ENCODE data around the gene GABPB2. TPM values are rescaled to one million over a fixed set of nuclear protein-coding genes. Genes with fewer than 3 reads are reported as not detected.

GABPB2 gene
- total and polyA plus RNA-seq, 8 donors, result 3.7 to 8.7 (median 5.4) TPM

DNA sequence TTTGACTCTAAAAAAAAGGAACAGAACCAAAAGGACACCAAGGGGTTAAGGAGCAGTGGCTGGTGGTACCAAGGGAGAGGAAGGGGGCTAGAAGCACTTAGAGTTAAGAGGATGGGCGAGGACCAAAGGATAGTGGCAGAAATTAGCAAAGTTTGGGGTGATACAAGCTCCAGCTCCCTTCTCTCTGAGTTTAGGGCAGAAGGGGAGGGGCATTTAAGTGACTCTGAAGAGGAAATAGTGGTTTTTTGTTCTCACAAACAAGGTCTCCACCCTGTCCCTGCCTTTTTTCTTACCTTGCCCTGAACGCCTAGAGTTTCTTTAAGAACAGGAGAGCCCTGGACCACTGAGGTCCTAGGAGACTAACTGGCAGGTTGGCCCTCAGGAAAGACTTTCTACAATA, 14.4 kb upstream of the GABPB2 start:
- no peak for FAIRE-seq
- WGBS, 2 donors, result 50 to 56% methylated on average over 2 of the region's 2 CpGs
- peaks cover 0 to 36% (median 12%) of the 10 kb centered on the region in 3 donors for H3K36me3 ChIP-seq
- TF ChIP-seq, protein P1, sequence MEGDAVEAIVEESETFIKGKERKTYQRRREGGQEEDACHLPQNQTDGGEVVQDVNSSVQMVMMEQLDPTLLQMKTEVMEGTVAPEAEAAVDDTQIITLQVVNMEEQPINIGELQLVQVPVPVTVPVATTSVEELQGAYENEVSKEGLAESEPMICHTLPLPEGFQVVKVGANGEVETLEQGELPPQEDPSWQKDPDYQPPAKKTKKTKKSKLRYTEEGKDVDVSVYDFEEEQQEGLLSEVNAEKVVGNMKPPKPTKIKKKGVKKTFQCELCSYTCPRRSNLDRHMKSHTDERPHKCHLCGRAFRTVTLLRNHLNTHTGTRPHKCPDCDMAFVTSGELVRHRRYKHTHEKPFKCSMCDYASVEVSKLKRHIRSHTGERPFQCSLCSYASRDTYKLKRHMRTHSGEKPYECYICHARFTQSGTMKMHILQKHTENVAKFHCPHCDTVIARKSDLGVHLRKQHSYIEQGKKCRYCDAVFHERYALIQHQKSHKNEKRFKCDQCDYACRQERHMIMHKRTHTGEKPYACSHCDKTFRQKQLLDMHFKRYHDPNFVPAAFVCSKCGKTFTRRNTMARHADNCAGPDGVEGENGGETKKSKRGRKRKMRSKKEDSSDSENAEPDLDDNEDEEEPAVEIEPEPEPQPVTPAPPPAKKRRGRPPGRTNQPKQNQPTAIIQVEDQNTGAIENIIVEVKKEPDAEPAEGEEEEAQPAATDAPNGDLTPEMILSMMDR (IDR thresholded peaks at IDR 0.05), result no peak
- intact Hi-C loops (cut with DNase I), result no loop called here
- no peaks in the 10 kb centered on the region for H3K9me3 ChIP-seq
- H3K27me3 ChIP-seq, result no peaks in the 10 kb centered on the region
- ATAC-seq, result no peak
- peaks cover 13 to 19% (median 14%) of the 10 kb centered on the region in 3 donors for H3K4me1 ChIP-seq
- DNase-seq, result no peak
- peak overlapping the region in 2 of 4 donors; percentile 19 to 23 for H3K27ac ChIP-seq
- H3K4me3 ChIP-seq, result no peak overlapping the region

DNA sequence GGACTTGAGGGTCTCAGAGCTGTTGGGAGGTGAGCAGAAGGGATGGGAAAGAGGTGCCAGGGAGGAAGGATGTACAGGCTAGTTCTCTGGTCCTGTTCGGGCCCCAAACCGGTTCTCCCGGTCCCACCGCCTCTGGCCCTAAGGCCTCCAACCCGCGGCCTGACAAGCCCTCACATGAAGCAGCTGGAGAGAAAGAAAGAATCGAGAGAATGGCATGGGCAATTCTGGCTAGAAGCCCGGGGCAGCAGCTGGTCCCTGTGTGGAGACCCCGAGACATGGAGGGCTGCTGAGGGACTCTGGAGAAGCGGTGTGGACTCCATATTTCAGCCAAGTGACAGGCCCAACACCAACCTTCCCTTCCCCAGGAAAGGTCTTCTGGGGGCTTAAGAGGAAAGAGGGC, 11.9 kb upstream of the GABPB2 start:
- 1% methylated on average over 9 to 10 of the region's 10 CpGs for WGBS, 2 donors
- peak; percentile 52 to 66 (median 58) for ATAC-seq
- peaks cover 13 to 19% (median 14%) of the 10 kb centered on the region in 3 donors for H3K4me1 ChIP-seq
- peak; percentile 64 to 87 (median 72) for DNase-seq
- TF ChIP-seq, protein P1 (IDR thresholded peaks at IDR 0.05), result no peak
- intact Hi-C loops (cut with DNase I), result no loop called here
- H3K9me3 ChIP-seq, result no peaks in the 10 kb centered on the region
- peak overlapping the region; percentile 72 to 92 (median 74) for H3K27ac ChIP-seq
- no peaks in the 10 kb centered on the region for H3K27me3 ChIP-seq
- H3K36me3 ChIP-seq, result peaks cover 0 to 15% (median 0%) of the 10 kb centered on the region in 3 donors
- FAIRE-seq, result no peak
- H3K4me3 ChIP-seq, result peak overlapping the region; percentile 62 to 98 (median 78)

- H3K36me3 ChIP-seq, result peaks cover 0 to 8% (median 0%) of the 10 kb centered on the region in 3 donors
- H3K27me3 ChIP-seq, result no peaks in the 10 kb centered on the region
- 0 to 1% methylated on average over 57 to 58 of the region's 58 CpGs for WGBS, 2 donors
- peaks cover 13 to 19% (median 14%) of the 10 kb centered on the region in 3 donors for H3K4me1 ChIP-seq
- no peaks in the 10 kb centered on the region for H3K9me3 ChIP-seq
- ATAC-seq (peak; percentile 92 to 95 (median 94)), FAIRE-seq (no peak), DNase-seq (peak; percentile 74 to 92 (median 82))
- TF ChIP-seq, protein P1 (IDR thresholded peaks at IDR 0.05), result peak; percentile 70 to 89 (median 84)
- intact Hi-C loops (cut with DNase I), result no loop called here
- H3K4me3 ChIP-seq, result peak within 1 kb of the TSS; percentile 62 to 98 (median 78)
- H3K27ac ChIP-seq, result peak within 1 kb of the TSS; percentile 72 to 92 (median 74)
These were observed 11.2 kb upstream of the GABPB2 start, which contains the start of gene CDC42SE1 for GRCh38 chr1:151059109-151060006. Gene CDC42SE1, minus strand, starts transcription at chr1:151059622. Its CDS starts 3,892 bp downstream, at chr1:151055730.

- no peak for FAIRE-seq
- Histone ChIP-seq H3K4me1 (peaks cover 13 to 19% (median 14%) of the 10 kb centered on the region in 3 donors), H3K27ac (peak within 1 kb of the TSS; percentile 72 to 92 (median 74)), H3K27me3 (no peaks in the 10 kb centered on the region), H3K36me3 (peaks cover 0 to under 1% (median 0%) of the 10 kb centered on the region in 3 donors), H3K9me3 (no peaks in the 10 kb centered on the region), H3K4me3 (peak within 1 kb of the TSS; percentile 62 to 98 (median 78))
- 9 to 12% methylated on average over 15 of the region's 15 CpGs for WGBS, 2 donors
- ATAC-seq, result peak in 3 of 4 donors; percentile 7 to 49 (median 47)
- intact Hi-C loops (cut with DNase I), result no loop called here
- TF ChIP-seq, protein P1 (IDR thresholded peaks at IDR 0.05), result no peak
- DNase-seq, result no peak
These were observed 10.4 kb upstream of the GABPB2 start, which contains the start of gene MLLT11 for GRCh38 chr1:151060007-151060656. Gene MLLT11, plus strand, starts transcription at chr1:151060397. Its CDS starts 6,828 bp downstream, at chr1:151067225.
